Brain microvascular endothelial cell (primary cell): ENCODE data around the gene DUSP1.

Experiments used
- DNase-seq: peaks from one replicate; pipeline ENCODE4 v3.0.0-alpha.2; 2020
- H3K27ac ChIP-seq: fragments of 250-450 bp; sonication (Bioruptor Pico); 2 replicates; pipeline ENCODE4 v1.5.1; 2020; ENCODE audit warnings: mild to moderate bottlenecking, moderate library complexity
- H3K27me3 ChIP-seq: fragments of 250-450 bp; sonication (Bioruptor Pico); replicated peaks from 2 replicates; pipeline ENCODE4 v1.5.1; 2020; ENCODE audit warnings: mild to moderate bottlenecking
- H3K36me3 ChIP-seq: fragments of 250-450 bp; sonication (Bioruptor Pico); replicated peaks from 2 replicates; pipeline ENCODE4 v1.5.1; 2020; ENCODE audit warnings: mild to moderate bottlenecking
- H3K4me3 ChIP-seq: 2 replicates; pipeline ENCODE4 v1.5.1; 2011; ENCODE audit warnings: low read depth, mild to moderate bottlenecking, control low read depth, low read length, moderate library complexity
- CTCF ChIP-seq: IDR thresholded peaks from 2 replicates; pipeline ENCODE4 v1.5.1; 2011; ENCODE audit warnings: low read depth, mild to moderate bottlenecking, moderate library complexity, low read length, control low read depth, inconsistent platforms; ENCODE audit errors: missing control alignments
- in situ Hi-C: cut with HindIII; loops from 2 replicates; pipeline ENCODE4 v1.10.0; 2017; ENCODE audit warnings: low sequenced_read_pairs, low pct_ligation_motif_present

Gene DUSP1

GRCh38 chr5:172762214-172763119, 8.5 kb downstream of the DUSP1 start:
- no peak overlapping the region for H3K27ac ChIP-seq
- no peak for DNase-seq
- peaks cover 4% of the 10 kb centered on the region for H3K36me3 ChIP-seq
- in situ Hi-C loops = no loop called here
- no peak for TF ChIP-seq CTCF
- H3K27me3 ChIP-seq = no peaks in the 10 kb centered on the region
- H3K4me3 ChIP-seq = no peak overlapping the region

GRCh38 chr5:172760959-172761358, 10.0 kb downstream of the DUSP1 start:
- no peaks in the 10 kb centered on the region for H3K36me3 ChIP-seq
- no peaks in the 10 kb centered on the region for H3K27me3 ChIP-seq
- in situ Hi-C loops = no loop called here
- TF ChIP-seq CTCF = no peak
- DNase-seq = no peak
- no peak overlapping the region for H3K27ac ChIP-seq
- no peak overlapping the region for H3K4me3 ChIP-seq

GRCh38 chr5:172760136-172760535, 10.9 kb downstream of the DUSP1 start:
- TF ChIP-seq CTCF = no peak
- DNase-seq = no peak
- H3K27ac ChIP-seq = no peak overlapping the region
- in situ Hi-C loops = no loop called here
- H3K27me3 ChIP-seq = no peaks in the 10 kb centered on the region
- H3K4me3 ChIP-seq = no peak overlapping the region
- no peaks in the 10 kb centered on the region for H3K36me3 ChIP-seq

GRCh38 chr5:172758834-172759149, 12.2 kb downstream of the DUSP1 start:
- Histone ChIP-seq H3K36me3 (no peaks in the 10 kb centered on the region), H3K27ac (peak overlapping the region; percentile 89), H3K4me3 (no peak overlapping the region), H3K27me3 (no peaks in the 10 kb centered on the region)
- no peak for TF ChIP-seq CTCF
- DNase-seq = no peak
- in situ Hi-C loops = no loop called here

- peak; percentile 97 for DNase-seq
- peak overlapping the region; percentile 89 for H3K27ac ChIP-seq
Observed at GRCh38 chr5:172758077-172758833, 12.7 kb downstream of the DUSP1 start.

More at GRCh38 chr5:172758077-172758833, 12.7 kb downstream of the DUSP1 start:
- in situ Hi-C loops = no loop called here
- Histone ChIP-seq H3K36me3 (no peaks in the 10 kb centered on the region), H3K27me3 (no peaks in the 10 kb centered on the region), H3K4me3 (no peak overlapping the region)
- peak; percentile 44 for TF ChIP-seq CTCF
